ENCODE data around the gene RAVER2. TPM values are rescaled to one million over a fixed set of nuclear protein-coding genes. Genes with fewer than 3 reads are reported as not detected.

The RAVER2 gene
- total RNA-seq, 1 experiment from 2014 or later = 11.4 TPM

DNA sequence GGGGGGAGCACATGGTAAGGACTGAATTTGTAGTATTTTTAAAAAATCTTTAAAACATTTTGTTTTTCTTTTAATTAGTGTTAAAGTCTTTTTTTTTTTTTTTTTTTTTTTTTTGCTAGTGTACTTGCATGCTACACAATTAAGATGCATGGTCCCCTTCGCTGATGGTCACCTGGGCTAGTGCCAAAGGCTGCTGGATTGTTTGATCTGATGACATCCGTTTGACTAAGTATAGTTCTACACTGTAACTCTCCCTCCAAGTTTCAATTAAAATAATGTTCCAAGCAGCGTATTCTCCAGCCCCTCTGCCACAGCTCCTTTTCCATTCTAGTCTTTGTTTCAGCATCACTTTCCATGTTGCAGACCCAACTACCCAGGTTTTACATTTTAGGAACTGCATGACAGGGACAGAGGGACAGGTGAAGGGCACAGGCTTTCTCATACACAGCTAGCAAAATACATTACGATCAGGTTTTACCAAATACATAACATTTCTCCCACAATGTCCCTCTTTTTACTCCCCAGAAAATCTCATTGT is 852 bp upstream of the RAVER2 start:
- no peak for DNase-seq (ENCODE audit: low read depth, low spot score)
- in situ Hi-C loops (cut with HindIII; ENCODE audit: low pct_unique_long_range_greater_than_20kb, low sequenced_read_pairs) = no loop called here

DNA sequence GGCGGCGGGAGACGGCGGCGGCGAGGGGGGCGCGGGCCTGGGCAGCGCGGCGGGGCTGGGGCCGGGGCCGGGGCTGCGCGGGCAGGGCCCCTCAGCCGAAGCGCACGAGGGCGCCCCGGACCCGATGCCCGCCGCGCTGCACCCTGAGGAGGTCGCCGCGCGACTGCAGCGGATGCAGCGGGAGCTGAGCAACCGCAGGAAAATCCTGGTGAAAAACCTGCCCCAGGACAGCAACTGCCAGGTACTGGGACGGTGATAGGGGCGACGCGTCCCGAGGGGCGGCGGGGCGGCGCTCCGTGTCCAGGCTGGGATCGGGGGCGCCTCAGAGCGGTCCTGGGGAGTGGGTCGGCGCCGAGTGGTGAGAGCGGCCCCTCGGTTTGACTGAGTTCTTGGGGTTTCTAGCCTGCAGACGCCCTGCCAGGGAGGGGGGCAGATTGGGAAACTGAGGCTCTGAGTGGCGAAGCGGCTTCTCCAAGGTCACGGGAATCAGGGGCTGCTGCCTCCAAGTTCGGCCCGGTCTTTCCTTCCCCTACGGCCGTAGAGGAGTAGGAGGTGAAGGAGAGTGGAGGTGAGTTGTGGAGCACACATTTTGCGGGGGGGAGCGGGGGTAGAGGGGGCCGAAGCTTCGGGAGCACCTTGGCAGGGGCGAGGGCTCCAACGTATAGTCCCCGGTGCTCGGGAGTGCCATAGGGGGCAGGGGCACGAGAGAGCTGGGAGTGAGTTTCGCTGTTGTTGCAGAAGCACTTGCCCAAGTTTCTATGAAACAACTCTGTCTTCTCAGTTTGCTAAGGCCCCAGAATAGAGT is 508 bp downstream of the RAVER2 start:
- DNase-seq (ENCODE audit: low read depth, low spot score) = peak; percentile 59
- in situ Hi-C loops (cut with HindIII; ENCODE audit: low pct_unique_long_range_greater_than_20kb, low sequenced_read_pairs) = no loop called here

GRCh38 chr1:64745986-64746940 is 1.4 kb downstream of the RAVER2 start:
- in situ Hi-C loops (cut with HindIII; ENCODE audit: low pct_unique_long_range_greater_than_20kb, low sequenced_read_pairs) = no loop called here
- DNase-seq (ENCODE audit: low read depth, low spot score) = no peak

DNA sequence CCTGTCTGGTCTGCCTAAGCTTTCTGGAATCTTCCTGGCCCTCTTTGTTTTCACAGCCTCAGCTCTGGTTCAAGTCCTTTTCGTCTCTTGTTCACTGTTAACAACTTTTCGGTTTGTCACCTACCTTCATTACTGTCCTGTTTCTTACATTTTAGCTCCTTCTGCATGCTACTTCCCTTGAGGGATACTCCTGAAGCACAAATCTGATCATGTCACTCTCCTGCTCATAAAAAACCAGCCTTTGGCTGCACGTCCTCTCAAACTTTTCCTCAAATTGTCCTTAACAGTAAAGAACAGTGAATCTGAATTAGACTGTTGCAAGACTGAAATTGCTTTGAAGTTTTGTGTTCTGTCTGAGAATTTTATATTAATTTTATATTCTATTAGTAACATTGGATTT is 3.3 kb downstream of the RAVER2 start:
- in situ Hi-C loops (cut with HindIII; ENCODE audit: low pct_unique_long_range_greater_than_20kb, low sequenced_read_pairs) = no loop called here
- no peak for DNase-seq (ENCODE audit: low read depth, low spot score)

DNA sequence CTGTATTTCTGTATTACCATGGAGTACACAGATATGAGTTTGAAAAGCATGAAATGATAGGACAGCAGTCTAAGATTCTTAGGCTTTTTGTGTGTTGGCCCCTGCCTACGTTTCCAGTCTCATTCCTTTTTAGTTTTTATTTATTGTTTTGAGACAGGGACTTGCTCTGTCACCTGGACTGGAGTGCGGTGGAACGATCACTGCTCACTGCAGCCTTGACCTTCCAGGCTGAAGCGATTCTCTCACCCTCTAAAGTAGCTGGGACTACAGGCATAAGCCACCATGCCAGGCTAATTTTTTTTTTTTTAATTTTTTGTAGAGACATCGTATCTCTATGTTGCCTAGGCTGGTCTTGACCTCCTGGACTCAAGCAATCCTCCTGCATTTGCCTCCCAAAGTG is 3.8 kb downstream of the RAVER2 start:
- no peak for DNase-seq (ENCODE audit: low read depth, low spot score)
- in situ Hi-C loops (cut with HindIII; ENCODE audit: low pct_unique_long_range_greater_than_20kb, low sequenced_read_pairs) = no loop called here

GRCh38 chr1:64750092-64750491 is 5.2 kb downstream of the RAVER2 start:
- in situ Hi-C loops (cut with HindIII; ENCODE audit: low pct_unique_long_range_greater_than_20kb, low sequenced_read_pairs) = no loop called here
- no peak for DNase-seq (ENCODE audit: low read depth, low spot score)

DNA sequence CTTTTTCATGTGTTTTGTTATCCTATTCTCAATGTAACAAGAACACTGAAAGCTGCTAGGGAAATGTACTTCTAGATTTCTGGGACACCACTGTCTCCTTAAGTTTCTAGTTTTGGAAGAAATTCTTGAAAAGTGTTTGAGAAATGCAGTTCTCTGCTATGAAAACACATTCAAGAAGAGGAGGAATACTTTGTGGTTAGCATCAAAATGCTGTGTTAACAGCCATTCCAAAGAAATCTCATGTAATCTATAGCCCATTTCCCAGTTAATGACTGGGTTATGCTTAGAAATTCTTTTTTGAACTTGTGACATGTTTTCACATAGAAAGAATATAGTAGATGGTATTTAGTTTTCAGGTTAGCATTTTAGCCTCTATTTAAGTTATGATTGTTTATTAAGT is 6.0 kb downstream of the RAVER2 start:
- in situ Hi-C loops (cut with HindIII; ENCODE audit: low pct_unique_long_range_greater_than_20kb, low sequenced_read_pairs) = no loop called here

GRCh38 chr1:64754173-64754572 is 9.3 kb downstream of the RAVER2 start:
- in situ Hi-C loops (cut with HindIII; ENCODE audit: low pct_unique_long_range_greater_than_20kb, low sequenced_read_pairs) = no loop called here
- no peak for DNase-seq (ENCODE audit: low read depth, low spot score)

More for the DNA sequence above, 6.0 kb downstream of the RAVER2 start:
- no peak for DNase-seq (ENCODE audit: low read depth, low spot score)

- in situ Hi-C loops (cut with HindIII; ENCODE audit: low pct_unique_long_range_greater_than_20kb, low sequenced_read_pairs) = no loop called here
- no peak for DNase-seq (ENCODE audit: low read depth, low spot score)
These were observed 10.5 kb downstream of the RAVER2 start for GRCh38 chr1:64755361-64755760.

DNA sequence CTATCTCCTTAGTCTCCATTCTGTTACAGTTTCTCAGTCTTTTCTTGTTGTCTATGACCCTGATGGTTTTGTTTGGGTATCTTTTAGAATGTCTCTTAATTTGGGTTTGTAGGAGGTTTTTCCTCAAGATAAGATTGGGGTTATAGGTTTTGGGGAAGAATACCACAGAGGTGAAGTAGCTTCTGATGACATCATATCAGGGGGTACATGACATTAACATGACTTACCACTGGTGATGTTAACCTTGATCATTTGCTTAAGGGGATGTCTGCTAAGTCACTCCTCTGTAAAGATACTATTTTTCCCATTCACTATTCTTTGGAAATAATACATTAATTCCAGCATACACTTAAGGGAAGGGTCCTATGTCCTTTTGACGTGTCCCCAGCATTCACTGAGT is 11.9 kb downstream of the RAVER2 start:
- in situ Hi-C loops (cut with HindIII; ENCODE audit: low pct_unique_long_range_greater_than_20kb, low sequenced_read_pairs) = no loop called here
- DNase-seq (ENCODE audit: low read depth, low spot score) = no peak

DNA sequence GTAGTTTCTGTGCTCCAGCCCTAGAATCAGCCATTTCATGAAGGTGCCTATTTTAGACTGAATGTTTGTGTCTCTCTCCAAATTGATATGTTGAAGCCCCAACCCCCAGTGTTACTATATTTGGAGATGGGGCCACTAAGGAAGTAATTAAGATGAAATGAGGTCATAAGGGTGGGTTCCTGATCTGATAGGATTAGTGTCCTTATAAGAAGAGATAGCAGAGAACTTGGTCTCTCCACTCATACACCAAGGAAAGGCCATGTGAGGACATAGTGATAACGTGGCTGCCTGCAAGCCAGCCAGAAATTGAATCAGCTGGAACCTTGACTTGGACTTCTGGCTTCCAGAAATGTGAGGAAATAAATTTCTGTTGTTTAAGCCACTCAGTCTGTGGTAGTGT is 12.3 kb downstream of the RAVER2 start:
- no peak for DNase-seq (ENCODE audit: low read depth, low spot score)
- in situ Hi-C loops (cut with HindIII; ENCODE audit: low pct_unique_long_range_greater_than_20kb, low sequenced_read_pairs) = no loop called here

DNA sequence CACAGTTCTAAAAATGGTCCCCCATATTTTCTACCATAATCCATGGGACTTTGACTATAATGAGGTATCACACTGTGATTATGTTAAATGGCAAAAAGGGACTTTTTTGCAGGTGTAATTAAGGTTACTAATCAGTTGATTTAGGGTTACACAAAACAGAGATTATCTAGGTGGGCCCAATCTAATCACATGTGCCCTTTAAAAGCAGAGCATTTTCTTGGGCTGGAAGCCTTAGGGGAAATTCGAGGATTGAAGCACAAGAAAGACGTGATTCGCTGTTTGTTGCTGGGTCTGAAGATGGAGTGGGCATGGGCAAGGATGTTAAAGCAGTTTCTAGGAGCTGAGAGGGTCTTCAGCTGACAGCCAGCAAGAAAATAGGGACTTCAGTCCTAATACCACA is 13.4 kb downstream of the RAVER2 start:
- DNase-seq (ENCODE audit: low read depth, low spot score) = no peak
- in situ Hi-C loops (cut with HindIII; ENCODE audit: low pct_unique_long_range_greater_than_20kb, low sequenced_read_pairs) = no loop called here

DNA sequence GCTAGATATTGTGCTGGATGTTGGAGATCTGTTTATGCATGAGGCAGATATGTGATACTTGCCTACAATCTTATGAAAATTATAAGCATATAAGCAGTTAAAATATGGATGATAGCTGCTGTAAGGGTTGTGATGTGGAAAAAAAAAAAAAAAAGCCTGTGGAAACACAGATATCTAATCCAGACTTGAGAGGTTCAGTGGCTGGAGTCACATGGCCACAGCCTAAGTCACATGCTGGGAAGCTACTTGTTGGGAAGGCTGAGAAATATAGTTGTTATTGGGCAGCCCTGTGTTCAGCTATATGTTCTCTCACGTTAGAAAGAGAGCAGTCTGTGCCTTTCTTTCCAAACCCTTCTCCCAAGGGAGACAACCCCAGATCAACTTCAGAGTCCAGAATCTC is 15.1 kb downstream of the RAVER2 start:
- in situ Hi-C loops (cut with HindIII; ENCODE audit: low pct_unique_long_range_greater_than_20kb, low sequenced_read_pairs) = no loop called here

GRCh38 chr1:64765012-64765411 is 20.1 kb downstream of the RAVER2 start:
- no peak for DNase-seq (ENCODE audit: low read depth, low spot score)
- in situ Hi-C loops (cut with HindIII; ENCODE audit: low pct_unique_long_range_greater_than_20kb, low sequenced_read_pairs) = no loop called here

More for the DNA sequence above, 15.1 kb downstream of the RAVER2 start:
- DNase-seq (ENCODE audit: low read depth, low spot score) = no peak

DNA sequence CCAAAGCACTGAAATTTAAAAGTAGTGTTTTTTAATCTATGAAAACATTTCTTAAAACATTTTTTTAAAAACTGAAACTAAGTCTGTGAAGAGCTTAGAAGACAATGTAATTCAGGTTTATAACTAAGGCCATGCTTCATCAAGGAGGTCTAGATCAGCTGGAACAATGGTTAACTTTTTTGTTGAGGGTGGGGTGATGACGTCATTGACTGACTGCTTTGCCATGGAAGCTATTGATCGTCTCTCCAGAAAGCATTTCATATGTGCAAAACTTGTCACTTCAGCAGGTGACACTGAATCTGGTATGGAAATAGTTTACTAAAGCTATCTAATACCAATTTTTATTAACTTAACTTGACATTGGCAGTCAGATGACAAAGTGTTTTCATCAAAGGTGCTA is 21.0 kb downstream of the RAVER2 start:
- in situ Hi-C loops (cut with HindIII; ENCODE audit: low pct_unique_long_range_greater_than_20kb, low sequenced_read_pairs) = no loop called here
- peak; percentile 4 for DNase-seq (ENCODE audit: low read depth, low spot score)

- in situ Hi-C loops (cut with HindIII; ENCODE audit: low pct_unique_long_range_greater_than_20kb, low sequenced_read_pairs) = no loop called here
- no peak for DNase-seq (ENCODE audit: low read depth, low spot score)
These were observed 21.6 kb downstream of the RAVER2 start for GRCh38 chr1:64766429-64766828.

GRCh38 chr1:64769482-64769881 is 24.6 kb downstream of the RAVER2 start:
- in situ Hi-C loops (cut with HindIII; ENCODE audit: low pct_unique_long_range_greater_than_20kb, low sequenced_read_pairs) = no loop called here
- DNase-seq (ENCODE audit: low read depth, low spot score) = no peak

DNA sequence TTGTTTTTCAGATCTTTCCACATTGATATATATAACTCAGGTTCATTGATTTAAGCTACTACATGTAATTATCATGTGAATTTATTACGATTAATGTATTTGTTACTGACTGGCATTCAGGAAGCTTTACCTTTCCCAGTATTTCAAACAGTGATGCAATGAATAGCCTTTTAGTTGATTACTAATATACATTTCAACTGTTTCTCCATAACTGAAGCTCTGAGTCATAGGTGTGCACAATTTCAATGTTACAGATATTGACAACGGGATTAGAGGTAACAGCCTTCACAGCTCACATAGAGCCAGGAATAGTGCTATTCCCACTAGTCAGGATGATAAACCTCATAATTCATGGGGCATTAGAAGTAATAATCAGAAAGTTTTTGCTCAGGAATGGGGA is 25.1 kb downstream of the RAVER2 start:
- no peak for DNase-seq (ENCODE audit: low read depth, low spot score)
- in situ Hi-C loops (cut with HindIII; ENCODE audit: low pct_unique_long_range_greater_than_20kb, low sequenced_read_pairs) = no loop called here
